DMS114 treated with DMSO at 0.1 percent for 48 hours (cell line): ENCODE results near the gene DIS3.
A peak's percentile ranks its signal among the peaks of the same experiment; 100 is the strongest.
"Not testable (repeated sequence)": the region's sequence is repeated elsewhere in the genome, so short reads cannot be mapped to it uniquely, and the experiment has no call there.

Source experiments
- DNase-seq: peaks from one replicate; lab custom pipeline; 2025; ENCODE audit not compliant: unreplicated experiment; lab: John Stamatoyannopoulos, UW

DIS3 gene, protein sequence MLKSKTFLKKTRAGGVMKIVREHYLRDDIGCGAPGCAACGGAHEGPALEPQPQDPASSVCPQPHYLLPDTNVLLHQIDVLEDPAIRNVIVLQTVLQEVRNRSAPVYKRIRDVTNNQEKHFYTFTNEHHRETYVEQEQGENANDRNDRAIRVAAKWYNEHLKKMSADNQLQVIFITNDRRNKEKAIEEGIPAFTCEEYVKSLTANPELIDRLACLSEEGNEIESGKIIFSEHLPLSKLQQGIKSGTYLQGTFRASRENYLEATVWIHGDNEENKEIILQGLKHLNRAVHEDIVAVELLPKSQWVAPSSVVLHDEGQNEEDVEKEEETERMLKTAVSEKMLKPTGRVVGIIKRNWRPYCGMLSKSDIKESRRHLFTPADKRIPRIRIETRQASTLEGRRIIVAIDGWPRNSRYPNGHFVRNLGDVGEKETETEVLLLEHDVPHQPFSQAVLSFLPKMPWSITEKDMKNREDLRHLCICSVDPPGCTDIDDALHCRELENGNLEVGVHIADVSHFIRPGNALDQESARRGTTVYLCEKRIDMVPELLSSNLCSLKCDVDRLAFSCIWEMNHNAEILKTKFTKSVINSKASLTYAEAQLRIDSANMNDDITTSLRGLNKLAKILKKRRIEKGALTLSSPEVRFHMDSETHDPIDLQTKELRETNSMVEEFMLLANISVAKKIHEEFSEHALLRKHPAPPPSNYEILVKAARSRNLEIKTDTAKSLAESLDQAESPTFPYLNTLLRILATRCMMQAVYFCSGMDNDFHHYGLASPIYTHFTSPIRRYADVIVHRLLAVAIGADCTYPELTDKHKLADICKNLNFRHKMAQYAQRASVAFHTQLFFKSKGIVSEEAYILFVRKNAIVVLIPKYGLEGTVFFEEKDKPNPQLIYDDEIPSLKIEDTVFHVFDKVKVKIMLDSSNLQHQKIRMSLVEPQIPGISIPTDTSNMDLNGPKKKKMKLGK

GRCh38 chr13:72781451-72782439 lies at the start of gene DIS3, which contains the start of gene PIBF1:
Gene DIS3 (minus strand): TSS chr13:72781900. CDS start chr13:72781832, 68 bp downstream.
Gene PIBF1 (plus strand): TSS chr13:72782133. CDS start chr13:72783470, 1,337 bp downstream.
- DNase-seq: peak; percentile 82

DNA sequence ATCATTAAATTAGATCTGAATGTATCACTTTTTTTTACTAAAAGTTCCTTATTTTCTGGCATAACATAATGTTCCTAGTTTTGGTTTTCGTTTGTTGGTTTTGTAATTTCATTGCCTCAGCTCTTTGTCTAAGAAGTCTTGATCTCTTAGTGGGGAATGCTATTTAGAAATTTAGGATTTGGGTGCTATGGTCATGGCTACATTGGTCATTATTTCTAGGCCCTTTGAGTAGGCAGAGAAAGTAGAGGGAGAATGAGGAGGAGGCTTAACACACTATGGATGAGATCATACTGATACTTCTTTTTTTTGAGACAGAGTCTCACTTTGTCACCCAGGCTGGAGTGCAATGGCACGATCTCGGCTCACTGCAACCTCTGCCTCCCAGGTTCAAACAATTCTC lies 42.0 kb upstream of the DIS3 start:
- DNase-seq: no peak

- no peak for DNase-seq
Measured at GRCh38 chr13:72823081-72823480, 41.4 kb upstream of the DIS3 start.

- no peak for DNase-seq
Measured at GRCh38 chr13:72820898-72821279, 39.2 kb upstream of the DIS3 start.

DNA sequence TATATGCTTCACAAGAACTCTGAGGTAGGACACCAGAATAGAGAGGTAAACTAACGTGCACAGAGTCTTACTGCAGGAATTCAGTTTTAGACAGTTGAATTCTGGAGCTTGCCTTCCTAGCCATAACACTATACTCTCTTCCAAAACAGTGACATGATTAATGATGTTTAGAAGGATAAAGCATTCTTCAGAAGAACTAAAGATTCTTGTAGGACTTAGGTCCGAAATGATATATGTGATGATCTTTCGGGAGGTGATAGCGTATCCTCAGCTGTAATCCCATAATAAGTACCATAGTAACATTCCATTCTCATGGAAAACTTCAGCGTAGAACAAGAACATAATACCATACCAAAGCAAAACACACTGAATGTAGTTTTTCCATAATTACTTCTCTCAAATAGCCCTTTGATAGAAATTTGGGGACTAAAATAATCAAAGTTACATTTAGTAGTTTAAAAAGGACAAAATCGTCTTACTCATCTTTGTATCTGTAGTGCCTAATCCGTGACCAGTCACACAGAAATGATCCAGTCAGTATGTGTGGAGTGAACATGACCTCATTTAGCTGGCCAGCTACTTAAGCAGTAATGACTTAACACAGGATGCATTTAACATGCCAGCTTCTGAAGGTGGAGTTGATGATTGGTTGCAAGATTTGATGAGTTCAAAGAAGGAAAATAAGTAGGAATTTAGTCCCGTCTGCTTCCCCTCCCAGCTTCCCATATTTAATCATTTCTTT lies 38.6 kb upstream of the DIS3 start:
- no peak for DNase-seq

DNA sequence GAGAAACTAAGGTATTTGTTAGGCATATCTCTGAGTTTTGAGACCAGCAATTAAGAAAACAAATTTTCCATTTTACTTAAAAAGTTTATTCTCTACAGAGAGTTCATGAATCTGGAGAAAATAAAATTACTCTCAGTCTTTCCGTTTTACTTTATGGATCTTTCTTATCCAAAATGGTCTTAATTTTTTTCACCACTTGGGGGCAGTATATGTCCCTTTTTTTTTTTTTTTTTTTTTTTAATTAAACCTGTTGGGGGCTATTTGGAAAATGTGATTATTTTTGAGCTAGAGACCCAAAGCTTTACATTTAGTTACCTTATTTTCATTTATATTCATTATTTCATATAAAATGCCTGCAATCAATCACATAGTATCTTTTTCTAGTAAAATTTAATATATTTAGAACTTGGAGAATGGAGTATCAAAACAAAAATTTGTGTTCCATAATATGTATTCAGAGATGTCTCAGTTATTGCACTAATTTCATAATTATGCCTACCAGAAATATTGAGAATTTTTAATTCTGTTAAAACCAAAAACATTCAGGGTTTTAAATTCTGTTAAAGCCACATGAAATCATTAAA lies 27.3 kb upstream of the DIS3 start:
- peak; percentile 1 for DNase-seq

- not testable (repeated sequence) for DNase-seq
Measured at GRCh38 chr13:72806514-72806913, 24.8 kb upstream of the DIS3 start.

DNA sequence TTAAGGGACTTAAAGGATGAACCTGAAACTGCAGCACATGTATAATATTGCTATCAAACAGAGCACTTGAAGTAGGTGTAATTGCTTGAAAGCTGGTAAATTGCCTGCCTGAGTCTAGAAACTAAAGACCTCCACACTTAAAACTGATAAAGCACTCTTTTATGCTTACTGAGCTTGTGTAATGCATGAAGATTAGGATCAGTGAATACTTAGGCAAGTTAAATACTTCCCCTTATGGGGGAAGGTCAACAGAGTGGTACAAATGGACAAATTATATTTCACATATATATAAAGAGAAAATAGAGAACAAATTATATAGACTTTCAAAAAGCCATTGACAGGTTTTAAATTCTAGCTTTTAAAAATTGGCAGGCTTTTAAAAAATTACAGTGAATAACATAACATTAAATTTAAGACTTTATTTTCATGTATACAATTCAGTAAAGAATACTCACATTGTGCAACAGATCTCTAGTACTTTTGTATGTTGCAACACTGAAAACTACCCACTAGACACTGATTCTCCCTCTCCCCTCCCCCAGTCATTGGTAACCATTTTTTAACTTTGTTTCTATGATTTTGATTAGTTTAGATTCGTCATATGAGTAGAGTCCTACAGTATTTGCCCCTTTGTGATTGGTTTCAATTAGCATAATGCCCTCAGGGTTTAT lies 24.1 kb upstream of the DIS3 start:
- DNase-seq: no peak

GRCh38 chr13:72804301-72804700 lies 22.6 kb upstream of the DIS3 start:
- DNase-seq: no peak

DNA sequence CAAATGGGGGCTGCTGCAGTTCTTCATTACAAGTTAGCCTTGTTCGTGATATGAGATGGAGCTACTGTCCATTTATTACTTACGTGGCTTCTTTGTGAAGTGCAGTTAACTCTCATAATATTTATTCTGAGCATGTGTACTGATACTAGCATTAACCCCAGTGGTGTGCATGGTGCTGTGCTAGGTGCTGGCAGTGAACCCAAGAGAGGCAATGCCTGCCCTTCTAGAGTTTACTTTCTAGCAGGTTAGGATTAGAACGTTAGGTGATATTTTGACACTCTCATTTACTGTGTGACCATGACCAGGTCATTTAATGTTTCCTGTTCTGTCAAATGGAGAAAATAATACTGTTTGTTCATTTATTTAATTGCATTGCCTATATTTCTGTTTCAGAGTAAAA lies 17.1 kb upstream of the DIS3 start:
- DNase-seq: no peak

- no peak for DNase-seq
Measured at GRCh38 chr13:72792640-72793039, 10.9 kb upstream of the DIS3 start.

DNA sequence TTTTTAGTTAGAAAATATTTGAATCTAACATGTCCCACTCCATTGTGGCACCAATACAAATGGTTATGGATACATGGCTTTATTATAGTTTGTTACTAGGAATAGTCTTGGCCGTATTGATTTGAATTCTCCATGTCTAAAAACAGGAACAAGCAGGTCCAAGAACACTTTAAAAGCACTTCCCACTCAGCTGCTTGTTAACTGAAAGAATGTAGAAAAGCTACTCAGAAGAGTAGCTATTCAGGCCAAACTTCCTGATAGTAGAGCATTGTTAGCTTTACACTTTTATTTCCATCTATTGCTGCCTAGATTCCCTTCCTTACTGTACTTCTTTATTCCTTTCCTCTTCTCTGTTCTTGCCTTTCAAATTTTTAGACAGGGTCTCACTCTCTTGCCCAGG lies 7.1 kb upstream of the DIS3 start:
- no peak for DNase-seq

DNA sequence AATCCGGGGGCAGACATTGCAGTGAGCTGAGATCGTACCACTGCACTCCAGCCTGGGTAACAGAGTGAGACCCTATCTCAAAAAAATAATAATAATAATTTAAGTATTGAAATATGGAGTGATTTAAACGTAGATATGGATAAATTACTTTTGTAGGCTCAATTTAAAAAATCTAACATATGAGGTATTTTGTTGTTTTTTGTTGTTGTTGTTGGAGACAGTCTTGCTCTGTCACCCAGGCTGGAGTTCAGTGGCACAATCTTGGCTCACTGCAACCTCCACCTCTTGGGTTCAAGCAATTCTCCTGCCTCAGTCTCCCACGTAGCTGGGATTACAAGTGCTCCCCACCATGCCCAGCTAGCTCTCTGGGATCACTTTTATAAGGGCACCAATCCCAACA lies 3.0 kb upstream of the DIS3 start:
- DNase-seq: not testable (repeated sequence)

GRCh38 chr13:72782717-72783116 lies 1.0 kb upstream of the DIS3 start:
- DNase-seq: no peak

DNA sequence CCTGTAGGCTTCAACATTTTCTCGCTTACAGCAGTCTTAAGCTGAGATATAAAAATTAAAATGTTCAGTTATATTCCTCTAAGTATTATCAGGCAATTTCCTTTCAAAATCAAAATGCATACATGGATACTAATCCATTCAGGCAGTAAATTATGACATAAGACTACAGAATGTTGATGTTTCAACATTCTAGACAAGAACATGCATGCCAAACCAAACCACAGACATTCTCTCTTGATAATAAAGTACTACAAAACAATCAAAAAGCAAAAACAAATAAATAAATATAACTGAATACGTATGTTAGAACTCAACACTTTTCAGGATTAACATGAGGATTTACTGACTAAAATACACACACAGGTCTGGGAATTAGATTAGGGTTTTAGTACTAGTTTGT lies 7.7 kb downstream of the DIS3 start:
- no peak for DNase-seq

- no peak for DNase-seq
Measured at GRCh38 chr13:72763411-72763810, 18.3 kb downstream of the DIS3 start.

DNA sequence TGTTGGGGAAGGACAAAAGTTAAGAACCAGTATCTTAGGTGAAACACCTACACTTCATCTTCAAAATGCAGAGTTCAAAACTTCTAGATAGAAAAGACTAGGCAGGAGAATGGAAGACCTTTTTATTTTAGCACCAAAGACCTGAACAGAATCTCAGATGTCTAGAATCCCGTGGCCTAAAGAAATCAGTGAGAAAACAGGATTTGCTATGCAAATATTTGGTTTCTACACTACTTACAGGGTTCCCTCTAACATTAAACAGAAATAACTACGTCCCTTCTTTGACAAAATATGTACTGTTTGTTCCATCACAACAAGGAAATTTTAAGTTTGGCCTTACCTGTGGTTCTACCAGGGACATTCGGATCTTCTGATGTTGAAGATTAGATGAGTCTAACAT lies 21.5 kb downstream of the DIS3 start:
- no peak for DNase-seq

DNA sequence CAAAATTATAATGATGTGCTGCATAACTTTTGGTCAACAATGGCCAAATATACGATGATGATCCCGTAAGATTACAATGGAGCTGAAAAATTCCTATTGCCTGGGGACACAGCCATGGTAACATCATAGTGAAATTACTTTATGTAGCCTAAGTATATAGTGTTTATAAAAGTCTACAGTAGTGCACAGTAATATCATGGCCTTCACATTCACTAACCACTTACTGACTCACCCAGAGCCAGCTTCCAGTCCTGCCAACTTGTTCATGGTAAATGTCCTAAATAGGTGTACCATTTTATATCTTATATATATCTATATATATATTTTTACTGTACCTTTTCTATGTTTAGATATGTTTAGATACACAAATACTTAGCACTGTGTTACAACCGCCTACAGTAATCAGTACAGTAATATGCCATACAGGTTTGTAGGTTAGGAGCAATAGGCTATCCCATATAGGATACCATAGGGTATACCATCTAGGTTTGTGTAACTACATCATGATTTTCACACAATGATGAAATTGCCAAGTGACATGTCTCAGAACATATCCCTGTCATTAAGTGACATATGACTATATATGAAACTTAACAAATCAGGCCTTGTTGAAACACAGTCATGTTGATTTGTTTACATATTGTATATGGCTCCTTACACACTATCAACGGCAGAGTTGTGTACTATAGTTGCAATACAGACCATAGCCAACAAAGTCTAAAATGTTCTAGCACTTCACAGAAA lies 23.7 kb downstream of the DIS3 start:
- no peak for DNase-seq
